C4-2B (cell line): ENCODE measurements around the gene RBFOX2.

Experiments used
- ZFX ChIP-seq: fragments of 450-650 bp; IDR thresholded peaks from 2 replicates; pipeline ENCODE4 v1.6.1; 2017
- TF ChIP-seq, protein P1 (sequence below): fragments of 450-650 bp; conservative IDR thresholded peaks from 2 replicates; pipeline ENCODE4 v1.5.1; 2017; ENCODE audit warnings: mild to moderate bottlenecking

DNA sequence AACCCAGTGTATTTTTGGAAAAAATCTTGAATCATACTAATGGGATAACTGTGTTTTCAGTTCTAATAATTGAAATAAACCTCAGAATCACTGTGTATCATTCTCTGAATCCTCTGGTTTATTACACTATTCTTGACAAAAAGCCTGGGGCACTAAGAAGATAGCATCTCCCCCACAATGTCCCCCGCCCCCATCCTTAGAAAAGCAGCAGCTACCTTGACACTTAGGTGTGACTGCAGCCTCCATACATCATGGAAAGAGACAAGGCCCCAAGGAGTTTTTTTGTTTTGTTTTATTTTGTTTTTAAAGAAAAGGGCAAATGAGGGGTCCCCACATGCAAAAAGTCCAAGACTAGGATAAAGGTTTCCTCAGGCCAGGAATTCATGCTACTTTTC lies 186.1 kb downstream of the RBFOX2 start:
- TF ChIP-seq, protein P1, sequence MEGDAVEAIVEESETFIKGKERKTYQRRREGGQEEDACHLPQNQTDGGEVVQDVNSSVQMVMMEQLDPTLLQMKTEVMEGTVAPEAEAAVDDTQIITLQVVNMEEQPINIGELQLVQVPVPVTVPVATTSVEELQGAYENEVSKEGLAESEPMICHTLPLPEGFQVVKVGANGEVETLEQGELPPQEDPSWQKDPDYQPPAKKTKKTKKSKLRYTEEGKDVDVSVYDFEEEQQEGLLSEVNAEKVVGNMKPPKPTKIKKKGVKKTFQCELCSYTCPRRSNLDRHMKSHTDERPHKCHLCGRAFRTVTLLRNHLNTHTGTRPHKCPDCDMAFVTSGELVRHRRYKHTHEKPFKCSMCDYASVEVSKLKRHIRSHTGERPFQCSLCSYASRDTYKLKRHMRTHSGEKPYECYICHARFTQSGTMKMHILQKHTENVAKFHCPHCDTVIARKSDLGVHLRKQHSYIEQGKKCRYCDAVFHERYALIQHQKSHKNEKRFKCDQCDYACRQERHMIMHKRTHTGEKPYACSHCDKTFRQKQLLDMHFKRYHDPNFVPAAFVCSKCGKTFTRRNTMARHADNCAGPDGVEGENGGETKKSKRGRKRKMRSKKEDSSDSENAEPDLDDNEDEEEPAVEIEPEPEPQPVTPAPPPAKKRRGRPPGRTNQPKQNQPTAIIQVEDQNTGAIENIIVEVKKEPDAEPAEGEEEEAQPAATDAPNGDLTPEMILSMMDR, result no peak
- TF ChIP-seq ZFX, result no peak
